Colonic mucosa (tissue), 4 donors: ENCODE results near the gene MYD88. TPM values are rescaled to one million over a fixed set of nuclear protein-coding genes. Genes with fewer than 3 reads are reported as not detected.

Experiments used
- DNase-seq: peaks from one replicate; pipeline ENCODE4 v3.0.0-alpha.2; 2020
- H3K27ac ChIP-seq: fragments of 200-600 bp; one replicate; pipeline ENCODE4 v1.8.0; 2021
- H3K27me3 ChIP-seq: fragments of 200-600 bp; one replicate; pipeline ENCODE4 v1.8.0; 2021
- H3K36me3 ChIP-seq: fragments of 200-600 bp; one replicate; pipeline ENCODE4 v1.8.0; 2021
- H3K4me1 ChIP-seq: fragments of 200-600 bp; one replicate; pipeline ENCODE4 v1.8.0; 2021; ENCODE audit warnings: mild to moderate bottlenecking
- H3K4me3 ChIP-seq: fragments of 200-600 bp; one replicate; pipeline ENCODE4 v1.8.0; 2021
- H3K9ac ChIP-seq, 2 donors: one replicate each; pipeline ENCODE4 v1.7.0; 2013; ENCODE audit warnings: control low read depth in 2 of 2, low read depth in 2 of 2, low read length in 2 of 2
- H3K9me3 ChIP-seq: fragments of 200-600 bp; one replicate; pipeline ENCODE4 v1.8.0; 2021
- intact Hi-C: fragments of 100-400 bp; cut with DNase I; formaldehyde crosslinking; loops from one replicate; pipeline ENCODE4 v1.14.1; 2022
- total RNA-seq, 2 donors: library from RNA; stranded (reverse); fragmentation: NEBNext Ultra II Directional in 1 of 2; extraction: Animal tissue kit (Norgen Biotek cat#: 25700) in 1 of 2; gene quantifications; one replicate each; pipeline ENCODE4 v1.2.1, GENCODE V29; 2021
- TF ChIP-seq, protein P1 (sequence below): fragments of 200-600 bp; IDR thresholded peaks from one replicate; pipeline ENCODE4 v1.8.0; 2022; ENCODE audit warnings: antibody characterized with exemption, mild to moderate bottlenecking
- donor health status: healthy.
- donor health status: DM: no; HTN: no; CAD: no.
- donor health status: DM: no; HTN: no; CAD: no.

Gene MYD88
- total RNA-seq, 2 donors from 2014 or later = 69.5 to 70.4 TPM

DNA sequence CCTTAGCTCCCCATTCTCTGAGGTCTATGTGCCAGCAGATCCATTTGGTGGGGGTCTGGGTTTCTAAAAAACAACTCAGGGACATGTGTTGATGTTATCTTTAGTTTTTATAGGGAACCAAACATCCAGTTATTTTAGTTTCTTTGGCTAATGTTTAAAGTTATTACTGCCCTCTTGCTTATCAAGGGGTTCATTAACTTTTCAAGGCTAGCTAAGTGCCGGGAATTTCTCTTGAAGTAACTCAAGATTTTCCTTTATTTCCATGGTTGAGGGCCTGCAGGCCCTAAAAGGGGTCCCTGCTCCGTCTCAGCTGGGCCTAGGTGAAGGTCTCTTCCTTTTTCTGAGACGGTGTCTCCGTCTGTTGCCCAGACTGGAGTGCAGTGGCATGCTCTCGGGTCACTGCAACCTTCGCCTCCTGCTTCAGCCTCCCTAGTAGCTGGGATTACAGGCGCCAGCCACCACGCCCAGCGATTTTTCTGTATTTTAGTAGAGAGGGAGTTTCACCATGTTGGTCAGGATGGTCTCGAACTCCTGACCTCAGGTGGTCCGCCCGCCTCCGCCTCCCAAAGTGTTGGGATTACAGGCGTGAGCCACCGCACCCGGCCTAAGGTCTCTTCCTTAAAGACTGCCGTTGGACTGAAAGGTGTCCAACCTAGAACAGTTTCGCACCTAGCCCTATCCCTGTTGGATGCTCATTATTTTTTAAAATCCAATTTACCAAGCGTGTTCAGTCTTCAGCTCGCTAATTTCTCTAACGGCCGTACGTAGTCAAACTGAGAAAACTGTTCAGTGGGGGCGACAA is 25.6 kb downstream of the MYD88 start:
- intact Hi-C loops = no loop called here
- Histone ChIP-seq H3K9me3 (no peaks in the 10 kb centered on the region), H3K27me3 (no peaks in the 10 kb centered on the region), H3K36me3 (no peaks in the 10 kb centered on the region), H3K4me3 (peak overlapping the region; percentile 95), H3K9ac (peak overlapping the region; percentile 61 to 91), H3K4me1 (no peaks in the 10 kb centered on the region), H3K27ac (peak overlapping the region; percentile 98)
- TF ChIP-seq, protein P1, sequence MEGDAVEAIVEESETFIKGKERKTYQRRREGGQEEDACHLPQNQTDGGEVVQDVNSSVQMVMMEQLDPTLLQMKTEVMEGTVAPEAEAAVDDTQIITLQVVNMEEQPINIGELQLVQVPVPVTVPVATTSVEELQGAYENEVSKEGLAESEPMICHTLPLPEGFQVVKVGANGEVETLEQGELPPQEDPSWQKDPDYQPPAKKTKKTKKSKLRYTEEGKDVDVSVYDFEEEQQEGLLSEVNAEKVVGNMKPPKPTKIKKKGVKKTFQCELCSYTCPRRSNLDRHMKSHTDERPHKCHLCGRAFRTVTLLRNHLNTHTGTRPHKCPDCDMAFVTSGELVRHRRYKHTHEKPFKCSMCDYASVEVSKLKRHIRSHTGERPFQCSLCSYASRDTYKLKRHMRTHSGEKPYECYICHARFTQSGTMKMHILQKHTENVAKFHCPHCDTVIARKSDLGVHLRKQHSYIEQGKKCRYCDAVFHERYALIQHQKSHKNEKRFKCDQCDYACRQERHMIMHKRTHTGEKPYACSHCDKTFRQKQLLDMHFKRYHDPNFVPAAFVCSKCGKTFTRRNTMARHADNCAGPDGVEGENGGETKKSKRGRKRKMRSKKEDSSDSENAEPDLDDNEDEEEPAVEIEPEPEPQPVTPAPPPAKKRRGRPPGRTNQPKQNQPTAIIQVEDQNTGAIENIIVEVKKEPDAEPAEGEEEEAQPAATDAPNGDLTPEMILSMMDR = no peak
- peak; percentile 42 for DNase-seq

DNA sequence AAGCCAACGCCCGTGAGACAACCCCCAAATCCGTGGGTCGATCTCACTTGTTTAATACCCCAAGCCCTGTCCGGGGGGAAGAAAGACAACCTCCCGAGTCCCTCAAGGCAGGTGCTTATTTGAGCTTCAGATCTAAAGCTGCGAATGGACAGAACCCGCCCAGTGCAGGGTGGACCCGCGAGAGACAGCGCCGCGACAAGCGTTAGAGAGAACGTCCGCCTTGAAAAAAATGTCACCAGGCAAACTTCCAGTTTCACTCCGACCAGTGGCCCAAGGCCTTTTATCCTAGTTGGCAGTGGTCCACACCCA is 26.1 kb downstream of the MYD88 start:
- intact Hi-C loops = no loop called here
- peak overlapping the region; percentile 98 for H3K27ac ChIP-seq
- no peaks in the 10 kb centered on the region for H3K27me3 ChIP-seq
- H3K36me3 ChIP-seq = no peaks in the 10 kb centered on the region
- no peaks in the 10 kb centered on the region for H3K9me3 ChIP-seq
- peak overlapping the region; percentile 95 for H3K4me3 ChIP-seq
- no peaks in the 10 kb centered on the region for H3K4me1 ChIP-seq
- TF ChIP-seq, protein P1 = no peak
- no peak for DNase-seq
- H3K9ac ChIP-seq = peak overlapping the region; percentile 61 to 91

DNA sequence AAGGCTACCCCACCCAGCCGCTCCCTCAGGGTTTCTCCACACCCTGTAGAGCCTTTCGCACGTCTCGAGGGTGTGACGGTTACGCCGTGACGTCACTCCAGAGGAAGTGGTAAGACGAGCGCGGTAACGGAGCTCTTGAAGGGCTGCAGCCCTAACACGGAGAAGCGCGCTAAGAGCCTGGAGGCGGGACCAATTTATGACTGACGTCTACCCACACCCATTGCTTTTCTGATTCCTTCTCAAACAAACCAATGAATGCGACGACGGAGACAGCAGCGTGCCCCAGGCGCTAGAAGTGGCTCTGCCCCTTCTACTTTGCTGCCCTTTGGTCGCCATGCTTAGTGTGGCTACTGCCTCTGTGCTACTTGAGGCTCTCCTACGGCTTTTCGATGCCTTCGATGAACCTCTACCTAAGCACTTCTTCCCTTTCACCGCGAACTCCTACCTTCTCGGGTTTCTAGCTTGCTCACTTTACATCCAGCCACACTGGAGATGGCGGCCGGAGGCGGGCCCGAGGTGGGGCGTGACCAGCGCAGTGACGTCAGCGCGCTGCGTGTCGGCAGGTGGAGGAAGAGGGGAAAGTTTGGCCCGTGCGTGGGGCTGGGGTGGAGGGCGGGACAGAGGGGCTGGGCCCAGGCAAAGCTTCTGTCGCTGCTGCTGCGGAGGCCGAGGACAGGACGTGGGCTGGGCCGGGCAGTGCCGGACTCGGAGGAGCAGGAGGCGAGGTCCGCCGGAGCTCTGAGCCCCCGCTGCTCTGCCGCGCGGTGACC is 26.7 kb downstream of the MYD88 start, which contains the start of gene OXSR1:
TSS of gene OXSR1 (plus strand) at position 586 of the 770 bp plus-strand sequence. CDS start 340 bp downstream, outside the sequence.
- DNase-seq = peak; percentile 100
- Histone ChIP-seq H3K36me3 (no peaks in the 10 kb centered on the region), H3K27ac (peak within 1 kb of the TSS; percentile 98), H3K4me1 (no peaks in the 10 kb centered on the region), H3K4me3 (peak within 1 kb of the TSS; percentile 95), H3K9ac (peak within 1 kb of the TSS; percentile 71 to 91), H3K9me3 (no peaks in the 10 kb centered on the region), H3K27me3 (no peaks in the 10 kb centered on the region)
- TF ChIP-seq, protein P1 = no peak
- intact Hi-C loops = no loop called here

DNA sequence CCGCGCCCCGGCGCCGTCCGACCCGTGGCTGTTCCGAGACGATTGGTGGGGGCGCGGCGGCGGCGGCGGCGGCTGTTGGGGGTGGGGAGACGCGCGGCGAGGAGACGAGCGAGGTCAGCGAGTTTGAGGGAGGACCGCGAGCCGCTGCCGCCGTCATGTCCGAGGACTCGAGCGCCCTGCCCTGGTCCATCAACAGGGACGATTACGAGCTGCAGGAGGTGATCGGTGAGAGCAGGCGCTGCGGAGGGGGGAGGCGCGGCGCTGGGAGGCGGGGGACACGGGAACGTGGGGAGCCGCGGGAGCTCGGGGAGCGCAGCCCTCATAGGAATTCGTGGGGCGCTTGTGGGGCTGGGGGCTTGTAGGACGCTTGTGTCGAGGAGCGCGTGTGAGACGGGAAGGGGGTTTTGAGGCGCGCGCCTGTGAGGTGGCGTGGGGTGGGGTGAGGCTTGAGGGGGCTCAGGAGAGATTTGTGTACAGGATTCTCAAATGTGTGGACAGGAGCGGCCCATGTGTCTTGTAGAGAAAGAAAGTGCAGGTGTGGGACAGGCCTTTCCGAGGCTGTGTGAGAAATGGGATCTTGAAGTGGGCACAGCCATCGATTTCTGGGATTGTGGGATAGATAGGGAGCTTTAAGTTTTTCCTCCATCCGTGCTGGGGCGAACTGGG is 27.4 kb downstream of the MYD88 start:
- peak; percentile 67 for DNase-seq
- H3K27ac ChIP-seq = peak overlapping the region; percentile 98
- no peaks in the 10 kb centered on the region for H3K27me3 ChIP-seq
- TF ChIP-seq, protein P1 = no peak
- intact Hi-C loops = no loop called here
- H3K9ac ChIP-seq = peak overlapping the region; percentile 71 to 91
- H3K9me3 ChIP-seq = no peaks in the 10 kb centered on the region
- H3K4me3 ChIP-seq = peak overlapping the region; percentile 95
- no peaks in the 10 kb centered on the region for H3K4me1 ChIP-seq
- H3K36me3 ChIP-seq = no peaks in the 10 kb centered on the region

DNA sequence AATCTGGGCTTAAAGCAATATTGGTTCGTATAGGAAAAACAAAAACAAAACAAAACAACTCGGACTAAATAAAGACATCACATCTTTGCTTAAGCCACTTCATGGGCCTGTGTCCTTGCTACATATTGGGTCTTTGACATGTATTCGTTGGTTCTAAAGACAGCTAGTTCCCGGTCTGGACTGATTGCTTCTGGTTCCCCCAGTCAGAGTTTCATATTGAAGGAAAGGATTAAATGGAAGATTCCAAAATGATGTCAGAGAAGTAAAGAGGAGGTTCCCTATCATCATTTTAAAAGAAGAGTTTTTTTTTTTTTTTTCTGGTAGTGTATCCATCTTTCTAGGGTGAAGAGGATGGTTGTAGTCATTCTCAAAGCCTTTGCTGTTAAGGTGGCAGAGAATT is 29.1 kb downstream of the MYD88 start:
- TF ChIP-seq, protein P1 = no peak
- Histone ChIP-seq H3K36me3 (no peaks in the 10 kb centered on the region), H3K9me3 (no peaks in the 10 kb centered on the region), H3K4me1 (no peaks in the 10 kb centered on the region), H3K27me3 (no peaks in the 10 kb centered on the region), H3K4me3 (no peak overlapping the region), H3K9ac (no peak overlapping the region), H3K27ac (no peak overlapping the region)
- intact Hi-C loops = no loop called here
- no peak for DNase-seq
